CMK (cell line): ENCODE measurements around the gene C6orf62.
"Not testable (repeated sequence)": the region's sequence is repeated elsewhere in the genome, so short reads cannot be mapped to it uniquely, and the experiment has no call there.

ENCODE experiments used
- DNase-seq: peaks from one replicate; pipeline ENCODE4 v3.0.0-alpha.2; 2010; ENCODE audit warnings: low read depth

The C6orf62 gene

GRCh38 chr6:24699521-24700359 is 19.2 kb downstream of the C6orf62 start:
- DNase-seq, result no peak

- DNase-seq, result no peak
Observed at GRCh38 chr6:24696097-24696496, 22.9 kb downstream of the C6orf62 start.

GRCh38 chr6:24695635-24696034 is 23.3 kb downstream of the C6orf62 start:
- not testable (repeated sequence) for DNase-seq

GRCh38 chr6:24694198-24694597 is 24.8 kb downstream of the C6orf62 start:
- no peak for DNase-seq

GRCh38 chr6:24692848-24693592 is 25.9 kb downstream of the C6orf62 start:
- DNase-seq, result no peak

- no peak for DNase-seq
Observed at GRCh38 chr6:24692415-24692814, 26.5 kb downstream of the C6orf62 start.

GRCh38 chr6:24692003-24692402 is 27.0 kb downstream of the C6orf62 start:
- DNase-seq, result no peak

GRCh38 chr6:24691550-24691949 is 27.4 kb downstream of the C6orf62 start:
- no peak for DNase-seq

- no peak for DNase-seq
Observed at GRCh38 chr6:24690593-24690992, 28.4 kb downstream of the C6orf62 start.

GRCh38 chr6:24689964-24690363 is 29.0 kb downstream of the C6orf62 start:
- no peak for DNase-seq

- no peak for DNase-seq
Observed at GRCh38 chr6:24686946-24687345, 32.0 kb downstream of the C6orf62 start.

- DNase-seq, result no peak
Observed at GRCh38 chr6:24686408-24686807, 32.5 kb downstream of the C6orf62 start.

GRCh38 chr6:24683297-24684296 is 35.4 kb downstream of the C6orf62 start:
- DNase-seq, result no peak

GRCh38 chr6:24680582-24680981 is 38.4 kb downstream of the C6orf62 start:
- no peak for DNase-seq

GRCh38 chr6:24678792-24679352 is 40.1 kb downstream of the C6orf62 start:
- not testable (repeated sequence) for DNase-seq

GRCh38 chr6:24673625-24674024 is 45.3 kb downstream of the C6orf62 start:
- no peak for DNase-seq

- no peak for DNase-seq
Observed at GRCh38 chr6:24672620-24673182, 46.3 kb downstream of the C6orf62 start.

- DNase-seq, result not testable (repeated sequence)
Observed at GRCh38 chr6:24671077-24671476, 47.9 kb downstream of the C6orf62 start.

- DNase-seq, result not testable (repeated sequence)
Observed at GRCh38 chr6:24670492-24670891, 48.5 kb downstream of the C6orf62 start.

GRCh38 chr6:24668997-24669361 is 50.0 kb downstream of the C6orf62 start:
- no peak for DNase-seq
